ENCODE results near the gene CDCA4. TPM values are rescaled to one million over a fixed set of nuclear protein-coding genes. Genes with fewer than 3 reads are reported as not detected.
A peak's percentile ranks its signal among the peaks of the same experiment; 100 is the strongest.

The CDCA4 gene
- total and polyA plus RNA-seq, 10 of the 15 experiments (the other 5 are each of a cell fraction or from before 2014, with no cell fraction given) = 10.4 to 64.0 (median 52.1) TPM

DNA sequence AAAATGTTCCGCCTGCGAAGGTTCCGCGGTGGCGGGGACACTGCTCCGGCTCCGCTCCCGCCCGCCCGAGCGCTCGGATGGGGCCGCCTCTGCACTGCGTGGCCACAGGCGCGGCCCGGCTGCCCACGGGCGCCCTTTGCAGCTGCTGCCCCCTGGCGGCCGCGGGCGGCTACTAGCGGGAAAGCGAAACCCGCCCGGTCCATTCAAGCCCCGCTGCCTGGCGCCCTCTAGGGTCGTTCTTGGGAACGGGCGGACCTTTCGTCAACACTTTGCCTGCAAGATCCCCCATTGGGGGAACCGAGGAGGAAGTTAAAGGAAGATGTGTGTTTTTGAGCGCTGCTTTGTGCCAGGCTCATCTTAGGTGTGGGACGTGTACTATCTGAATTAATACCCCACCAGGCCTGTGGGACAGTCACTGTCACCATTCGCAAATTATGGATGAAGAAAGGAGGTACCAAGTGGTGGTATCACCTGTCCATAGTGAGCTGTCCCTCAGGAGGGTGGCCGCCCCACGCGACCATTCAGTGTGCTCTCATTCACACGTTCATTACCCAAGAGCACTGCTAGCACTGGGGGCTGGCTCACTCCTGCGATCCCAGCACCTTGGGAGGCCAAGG is 24.9 kb upstream of the CDCA4 start (continued):
- TF ChIP-seq, protein P1, sequence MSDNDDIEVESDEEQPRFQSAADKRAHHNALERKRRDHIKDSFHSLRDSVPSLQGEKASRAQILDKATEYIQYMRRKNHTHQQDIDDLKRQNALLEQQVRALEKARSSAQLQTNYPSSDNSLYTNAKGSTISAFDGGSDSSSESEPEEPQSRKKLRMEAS (IDR thresholded peaks at IDR 0.05; ENCODE audit: low read depth, low read length) = no peak
- TF ChIP-seq CBX5 (IDR thresholded peaks at IDR 0.05; ENCODE audit: low read depth) (0 out of 2 replicates have a peak, but pooled peaks have one; percentile 63), CBX3 (IDR thresholded peaks at IDR 0.05; ENCODE audit: borderline replicate concordance, low read depth) (no peak), JUNB (IDR thresholded peaks at IDR 0.05) (no peak), RUNX3 (IDR thresholded peaks at IDR 0.05; ENCODE audit: low read length) (peak; percentile 57), ZBTB40 (IDR thresholded peaks at IDR 0.05; ENCODE audit: borderline replicate concordance) (no peak), BRCA1 (IDR thresholded peaks at IDR 0.05; ENCODE audit: low read depth, low read length) (no peak), LARP7 (IDR thresholded peaks at IDR 0.05) (peak; percentile 87), HDGF (IDR thresholded peaks at IDR 0.05) (no peak), FOXK2 (IDR thresholded peaks at IDR 0.05) (no peak), SIN3A (IDR thresholded peaks at IDR 0.05; ENCODE audit: low read depth, low read length) (no peak), POLR2A (IDR thresholded peaks at IDR 0.05; ENCODE audit: low read depth, low read length) (peak; percentile 75), YY1 (IDR thresholded peaks at IDR 0.05; ENCODE audit: low read depth, low read length) (peak; percentile 88), ZBED1 (IDR thresholded peaks at IDR 0.05; ENCODE audit: borderline replicate concordance) (no peak), IRF4 (IDR thresholded peaks at IDR 0.05; ENCODE audit: low read depth, low read length) (no peak; the same call in 1 of the 2 replicates), RELA (IDR thresholded peaks at IDR 0.05; ENCODE audit: borderline replicate concordance, partially characterized antibody) (peak; percentile 79), POU2F2 (IDR thresholded peaks at IDR 0.05; ENCODE audit: borderline replicate concordance, low read depth, low read length) (peak; percentile 81; the same call in 2 of the 3 replicates), TBL1XR1 (IDR thresholded peaks at IDR 0.05; ENCODE audit: low read depth, low read length) (no peak; the same call in 1 of the 2 replicates), E2F4 (IDR thresholded peaks at IDR 0.05; ENCODE audit: low read depth, low read length) (0 out of 2 replicates have a peak, but pooled peaks have one; percentile 24), SIX5 (IDR thresholded peaks at IDR 0.05; ENCODE audit: low read depth, low read length, severe bottlenecking) (no peak), RAD21 (IDR thresholded peaks at IDR 0.05; ENCODE audit: insufficient read depth, low read depth, low read length) (peak; percentile 91), BMI1 (IDR thresholded peaks at IDR 0.05; ENCODE audit: borderline replicate concordance) (no peak), NR2C1 (IDR thresholded peaks at IDR 0.05) (0 out of 2 replicates have a peak, but pooled peaks have one; percentile 14), IKZF2 (IDR thresholded peaks at IDR 0.05) (no peak)
- TF ChIP-seq, protein P2, sequence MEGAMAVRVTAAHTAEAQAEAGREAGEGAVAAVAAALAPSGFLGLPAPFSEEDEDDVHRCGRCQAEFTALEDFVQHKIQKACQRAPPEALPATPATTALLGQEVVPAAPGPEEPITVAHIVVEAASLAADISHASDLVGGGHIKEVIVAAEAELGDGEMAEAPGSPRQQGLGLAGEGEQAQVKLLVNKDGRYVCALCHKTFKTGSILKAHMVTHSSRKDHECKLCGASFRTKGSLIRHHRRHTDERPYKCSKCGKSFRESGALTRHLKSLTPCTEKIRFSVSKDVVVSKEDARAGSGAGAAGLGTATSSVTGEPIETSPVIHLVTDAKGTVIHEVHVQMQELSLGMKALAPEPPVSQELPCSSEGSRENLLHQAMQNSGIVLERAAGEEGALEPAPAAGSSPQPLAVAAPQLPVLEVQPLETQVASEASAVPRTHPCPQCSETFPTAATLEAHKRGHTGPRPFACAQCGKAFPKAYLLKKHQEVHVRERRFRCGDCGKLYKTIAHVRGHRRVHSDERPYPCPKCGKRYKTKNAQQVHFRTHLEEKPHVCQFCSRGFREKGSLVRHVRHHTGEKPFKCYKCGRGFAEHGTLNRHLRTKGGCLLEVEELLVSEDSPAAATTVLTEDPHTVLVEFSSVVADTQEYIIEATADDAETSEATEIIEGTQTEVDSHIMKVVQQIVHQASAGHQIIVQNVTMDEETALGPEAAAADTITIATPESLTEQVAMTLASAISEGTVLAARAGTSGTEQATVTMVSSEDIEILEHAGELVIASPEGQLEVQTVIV (IDR thresholded peaks at IDR 0.05; ENCODE audit: borderline replicate concordance, partially characterized antibody) = no peak

Measured in GM12878 (cell line).